Trophoblast cell (in vitro differentiated cells and primary cell): ENCODE measurements around the gene PTPN18. TPM values are rescaled to one million over a fixed set of nuclear protein-coding genes. Genes with fewer than 3 reads are reported as not detected.

ENCODE experiments used
- DNase-seq, 2 donors: peaks; one replicate each; pipeline ENCODE4 v3.0.0-alpha.2; 2016
- H2AFZ ChIP-seq: 2 replicates; pipeline ENCODE4 v1.6.1; 2013; ENCODE audit warnings: low read length, moderate library complexity, mild to moderate bottlenecking; ENCODE audit not compliant: insufficient read depth, poor library complexity
- H2AK5ac ChIP-seq: 2 replicates; pipeline ENCODE4 v1.6.1; 2013; ENCODE audit warnings: mild to moderate bottlenecking, low read length
- H2BK120ac ChIP-seq: 2 replicates; pipeline ENCODE4 v1.6.1; 2013; ENCODE audit warnings: low read length, mild to moderate bottlenecking, moderate library complexity; ENCODE audit not compliant: insufficient read depth, poor library complexity
- H2BK12ac ChIP-seq: 2 replicates; pipeline ENCODE4 v1.6.1; 2013; ENCODE audit warnings: mild to moderate bottlenecking, low read length, moderate library complexity
- H2BK5ac ChIP-seq: 2 replicates; pipeline ENCODE4 v1.6.1; 2013; ENCODE audit warnings: low read length, low read depth, moderate library complexity, mild to moderate bottlenecking; ENCODE audit not compliant: poor library complexity
- H3K14ac ChIP-seq: 2 replicates; pipeline ENCODE4 v1.6.1; 2013; ENCODE audit warnings: mild to moderate bottlenecking, low read length
- H3K18ac ChIP-seq: 2 replicates; pipeline ENCODE4 v1.6.1; 2013; ENCODE audit warnings: mild to moderate bottlenecking, low read length
- H3K23ac ChIP-seq: 2 replicates; pipeline ENCODE4 v1.6.1; 2013; ENCODE audit warnings: low read length
- H3K27ac ChIP-seq: 2 replicates; pipeline ENCODE4 v1.5.1; 2013; ENCODE audit warnings: low read depth, mild to moderate bottlenecking, inconsistent platforms, low read length, moderate library complexity
- H3K27me3 ChIP-seq: 2 replicates; pipeline ENCODE4 v1.6.1; 2013; ENCODE audit warnings: inconsistent platforms, mild to moderate bottlenecking, low read length, moderate library complexity; ENCODE audit not compliant: insufficient read depth
- H3K36me3 ChIP-seq, 2 experiments: 1 replicate in 1 of 2; 2 replicates in 1 of 2; pipeline ENCODE4 v1.6.1; 2013; ENCODE audit warnings: low read length in 2 of 2, mild to moderate bottlenecking in 2 of 2, moderate library complexity in 1 of 2; ENCODE audit not compliant: insufficient read depth in 2 of 2, control insufficient read depth in 1 of 2
- H3K4ac ChIP-seq: 2 replicates; pipeline ENCODE4 v1.6.1; 2013; ENCODE audit warnings: low read depth, mild to moderate bottlenecking, low read length, moderate library complexity
- H3K4me1 ChIP-seq, 2 experiments: 1 replicate in 1 of 2; 2 replicates in 1 of 2; pipeline ENCODE4 v1.6.1; 2013; ENCODE audit warnings: low read length in 2 of 2, mild to moderate bottlenecking in 2 of 2, moderate library complexity in 1 of 2; ENCODE audit not compliant: insufficient read depth in 2 of 2, control insufficient read depth in 1 of 2
- H3K4me2 ChIP-seq: 2 replicates; pipeline ENCODE4 v1.6.1; 2013; ENCODE audit warnings: inconsistent platforms, mild to moderate bottlenecking, low read length, moderate library complexity
- H3K4me3 ChIP-seq: 2 replicates; pipeline ENCODE4 v1.5.1; 2013; ENCODE audit warnings: mild to moderate bottlenecking, low read depth, low read length, inconsistent platforms
- H3K79me1 ChIP-seq: one replicate; pipeline ENCODE4 v1.6.1; 2013; ENCODE audit warnings: low read length
- H3K79me2 ChIP-seq: 2 replicates; pipeline ENCODE4 v1.6.1; 2013; ENCODE audit warnings: low read length, mild to moderate bottlenecking; ENCODE audit not compliant: control insufficient read depth, insufficient read depth, poor library complexity
- H3K9ac ChIP-seq: 2 replicates; pipeline ENCODE4 v1.6.1; 2013; ENCODE audit warnings: mild to moderate bottlenecking, low read length
- H3K9me3 ChIP-seq: 2 replicates; pipeline ENCODE4 v1.6.1; 2013; ENCODE audit warnings: low read depth, mild to moderate bottlenecking, control low read depth, inconsistent platforms, low read length; ENCODE audit not compliant: insufficient read depth
- H4K12ac ChIP-seq: 2 replicates; pipeline ENCODE4 v1.6.1; 2013; ENCODE audit warnings: low read depth, mild to moderate bottlenecking, low read length, moderate library complexity
- H4K8ac ChIP-seq: 2 replicates; pipeline ENCODE4 v1.6.1; 2013; ENCODE audit warnings: low read depth, mild to moderate bottlenecking, low read length, moderate library complexity
- H4K91ac ChIP-seq: one replicate; pipeline ENCODE4 v1.6.1; 2013; ENCODE audit warnings: low read depth, mild to moderate bottlenecking, low read length, moderate library complexity
- WGBS: extraction: QIAGEN DNeasy Blood & Tissue Kit; methylation state at CpG from one replicate; pipeline ENCODE4 v1.1.7; 2013; ENCODE audit warnings: missing lambda C conversion rate; ENCODE audit not compliant: insufficient read length, insufficient coverage; ENCODE audit errors: extremely low coverage; 5-methylcytosine and 5-hydroxymethylcytosine counted together
- polyA plus RNA-seq: library from polyadenylated mRNA; stranded (reverse); fragments of 200-250 nt; gene quantifications from 2 replicates; pipeline ENCODE4 v1.2.3, GENCODE V29; 2013

PTPN18 gene
- 10.6 and 12.1 TPM in 2 replicates for polyA plus RNA-seq

GRCh38 chr2:130355578-130356431 is at the start of gene PTPN18:
Gene PTPN18, plus strand, starts transcription at chr2:130356056. Its CDS starts 52 bp downstream, at chr2:130356108.
- H3K4me3 ChIP-seq: peak within 1 kb of the TSS; percentile 78
- H2BK5ac ChIP-seq: no peak within 1 kb of the TSS
- H3K18ac ChIP-seq: peak within 1 kb of the TSS; percentile 33
- H2AFZ ChIP-seq: peak within 1 kb of the TSS; percentile 94
- H2BK12ac ChIP-seq: no peak within 1 kb of the TSS
- H4K8ac ChIP-seq: peak within 1 kb of the TSS; percentile 89
- peak within 1 kb of the TSS; percentile 75 for H3K14ac ChIP-seq
- peaks cover 5% of the 10 kb centered on the region for H3K9me3 ChIP-seq
- peak within 1 kb of the TSS; percentile 83 for H2BK120ac ChIP-seq
- no peak within 1 kb of the TSS for H2AK5ac ChIP-seq
- peak within 1 kb of the TSS; percentile 46 for H4K91ac ChIP-seq
- WGBS: no CpG with 5 or more reads among the region's 107 CpGs
- peak; percentile 90 to 96 for DNase-seq
- no peak within 1 kb of the TSS for H3K27ac ChIP-seq
- H3K9ac ChIP-seq: peak within 1 kb of the TSS; percentile 86
- H4K12ac ChIP-seq: peak within 1 kb of the TSS; percentile 71
- peak within 1 kb of the TSS; percentile 17 for H3K4ac ChIP-seq
- peaks cover 4% of the 10 kb centered on the region for H3K79me1 ChIP-seq
- H3K4me2 ChIP-seq: peak within 1 kb of the TSS; percentile 100
- peaks cover 6% of the 10 kb centered on the region for H3K79me2 ChIP-seq
- no peaks in the 10 kb centered on the region for H3K27me3 ChIP-seq
- H3K36me3 ChIP-seq: no peaks in the 10 kb centered on the region
- H3K4me1 ChIP-seq: peaks cover 0 to 7% of the 10 kb centered on the region in 2 experiments
- no peak within 1 kb of the TSS for H3K23ac ChIP-seq

GRCh38 chr2:130307850-130308249 is 48.0 kb upstream of the PTPN18 start:
- no peak overlapping the region for H2BK120ac ChIP-seq
- no peak overlapping the region for H3K14ac ChIP-seq
- H3K9ac ChIP-seq: no peak overlapping the region
- DNase-seq: no peak
- no peaks in the 10 kb centered on the region for H3K4me1 ChIP-seq
- H2BK12ac ChIP-seq: no peak overlapping the region
- no peak overlapping the region for H3K18ac ChIP-seq
- H3K4ac ChIP-seq: no peak overlapping the region
- H2BK5ac ChIP-seq: no peak overlapping the region
- H2AFZ ChIP-seq: no peak overlapping the region
- no peak overlapping the region for H3K27ac ChIP-seq
- no peak overlapping the region for H2AK5ac ChIP-seq
- no peak overlapping the region for H3K23ac ChIP-seq
- no peak overlapping the region for H3K4me2 ChIP-seq
- no peak overlapping the region for H4K8ac ChIP-seq
- H3K27me3 ChIP-seq: no peaks in the 10 kb centered on the region
- no peaks in the 10 kb centered on the region for H3K79me2 ChIP-seq
- H3K9me3 ChIP-seq: no peaks in the 10 kb centered on the region
- H3K79me1 ChIP-seq: no peaks in the 10 kb centered on the region
- H4K91ac ChIP-seq: no peak overlapping the region
- no CpG with 5 or more reads among the region's 4 CpGs for WGBS
- H3K36me3 ChIP-seq: no peaks in the 10 kb centered on the region
- no peak overlapping the region for H4K12ac ChIP-seq
- H3K4me3 ChIP-seq: no peak overlapping the region

GRCh38 chr2:130310881-130311280 is 45.0 kb upstream of the PTPN18 start:
- H3K9ac ChIP-seq: no peak overlapping the region
- H3K14ac ChIP-seq: no peak overlapping the region
- H3K27me3 ChIP-seq: no peaks in the 10 kb centered on the region
- H2BK12ac ChIP-seq: no peak overlapping the region
- H3K23ac ChIP-seq: no peak overlapping the region
- H4K8ac ChIP-seq: no peak overlapping the region
- DNase-seq: no peak
- no peak overlapping the region for H2BK5ac ChIP-seq
- no peak overlapping the region for H3K18ac ChIP-seq
- peaks cover 3% of the 10 kb centered on the region for H3K9me3 ChIP-seq
- H3K4me2 ChIP-seq: no peak overlapping the region
- no peak overlapping the region for H4K91ac ChIP-seq
- no peaks in the 10 kb centered on the region for H3K36me3 ChIP-seq
- no peaks in the 10 kb centered on the region for H3K79me2 ChIP-seq
- H4K12ac ChIP-seq: no peak overlapping the region
- no peak overlapping the region for H3K4ac ChIP-seq
- no peak overlapping the region for H3K4me3 ChIP-seq
- H2BK120ac ChIP-seq: no peak overlapping the region
- no peak overlapping the region for H2AFZ ChIP-seq
- H3K27ac ChIP-seq: no peak overlapping the region
- H2AK5ac ChIP-seq: no peak overlapping the region
- H3K79me1 ChIP-seq: no peaks in the 10 kb centered on the region
- H3K4me1 ChIP-seq: no peaks in the 10 kb centered on the region

- Histone ChIP-seq H4K12ac (no peak overlapping the region), H4K91ac (no peak overlapping the region), H4K8ac (no peak overlapping the region), H2BK120ac (no peak overlapping the region), H3K18ac (no peak overlapping the region), H3K23ac (no peak overlapping the region), H2BK12ac (no peak overlapping the region), H3K27me3 (no peaks in the 10 kb centered on the region), H3K4me3 (no peak overlapping the region), H2AK5ac (no peak overlapping the region), H3K79me2 (no peaks in the 10 kb centered on the region), H3K27ac (no peak overlapping the region), H3K9ac (no peak overlapping the region), H3K9me3 (peaks cover 3% of the 10 kb centered on the region), H2BK5ac (no peak overlapping the region), H2AFZ (no peak overlapping the region), H3K4me2 (no peak overlapping the region), H3K14ac (no peak overlapping the region), H3K79me1 (no peaks in the 10 kb centered on the region), H3K4ac (no peak overlapping the region), H3K4me1 (no peaks in the 10 kb centered on the region), H3K36me3 (no peaks in the 10 kb centered on the region)
- WGBS: no CpG with 5 or more reads among the region's 12 CpGs
- no peak for DNase-seq
Observed at GRCh38 chr2:130313812-130314334, 42.0 kb upstream of the PTPN18 start.
